Mesenchymal stem cell (in vitro differentiated cells and primary cell): ENCODE results near the gene CADM1.

Experiments
- DNase-seq: peaks from one replicate; pipeline ENCODE4 v3.0.0-alpha.2; 2013
- H2AFZ ChIP-seq: one replicate; pipeline ENCODE4 v1.6.1; 2013; ENCODE audit warnings: low read depth, mild to moderate bottlenecking, control low read depth, inconsistent platforms, low read length, moderate library complexity
- H2AK5ac ChIP-seq: 2 replicates; pipeline ENCODE4 v1.6.1; 2013; ENCODE audit warnings: low read length, moderate library complexity, mild to moderate bottlenecking, inconsistent platforms; ENCODE audit not compliant: severe bottlenecking
- H2BK120ac ChIP-seq: one replicate; pipeline ENCODE4 v1.6.1; 2013; ENCODE audit warnings: low read depth, mild to moderate bottlenecking, inconsistent platforms, low read length, moderate library complexity
- H2BK12ac ChIP-seq, 2 experiments: one replicate each; pipeline ENCODE4 v1.6.1; 2013; ENCODE audit warnings: inconsistent platforms in 2 of 2, low read length in 2 of 2, mild to moderate bottlenecking in 2 of 2, moderate library complexity in 2 of 2, control low read depth in 1 of 2
- H2BK15ac ChIP-seq: one replicate; pipeline ENCODE4 v1.6.1; 2013; ENCODE audit warnings: mild to moderate bottlenecking, low read depth, inconsistent platforms; ENCODE audit not compliant: poor library complexity, severe bottlenecking
- H2BK5ac ChIP-seq: 2 replicates; pipeline ENCODE4 v1.6.1; 2013; ENCODE audit warnings: low read depth, mild to moderate bottlenecking, low read length, control low read depth, inconsistent platforms; ENCODE audit not compliant: poor library complexity, severe bottlenecking
- H3K14ac ChIP-seq, 2 experiments: one replicate each; pipeline ENCODE4 v1.6.1; 2013; ENCODE audit warnings: inconsistent platforms in 2 of 2, low read length in 2 of 2, control low read depth in 1 of 2, mild to moderate bottlenecking in 1 of 2, moderate library complexity in 1 of 2
- H3K18ac ChIP-seq, 2 experiments: one replicate each; pipeline ENCODE4 v1.6.1; 2013; ENCODE audit warnings: inconsistent platforms in 2 of 2, low read length in 2 of 2, control low read depth in 1 of 2, low read depth in 1 of 2, mild to moderate bottlenecking in 1 of 2
- H3K23ac ChIP-seq, 2 experiments: one replicate each; pipeline ENCODE4 v1.6.1; 2013; ENCODE audit warnings: inconsistent platforms in 2 of 2, low read length in 2 of 2, mild to moderate bottlenecking in 2 of 2, moderate library complexity in 2 of 2, control low read depth in 1 of 2
- H3K27ac ChIP-seq: 2 replicates; pipeline ENCODE4 v1.5.1; 2013; ENCODE audit warnings: mild to moderate bottlenecking, moderate library complexity, low read length, control low read depth, inconsistent platforms; ENCODE audit not compliant: poor library complexity, severe bottlenecking
- H3K27me3 ChIP-seq, 2 experiments: 2 replicates each; pipeline versions ENCODE4 v1.6.1 to v1.7.0; 2013; ENCODE audit warnings: low read length in 2 of 2, mild to moderate bottlenecking in 2 of 2, moderate library complexity in 2 of 2, control low read depth in 1 of 2, inconsistent platforms in 1 of 2; ENCODE audit not compliant: control insufficient read depth in 1 of 2, insufficient read depth in 1 of 2
- H3K36me3 ChIP-seq, 2 experiments: 2 replicates each; pipeline versions ENCODE4 v1.6.1 to v1.7.0; 2013; ENCODE audit warnings: low read length in 2 of 2, control low read depth in 1 of 2, inconsistent platforms in 1 of 2, low read depth in 1 of 2, mild to moderate bottlenecking in 1 of 2; ENCODE audit not compliant: insufficient read depth in 2 of 2, control insufficient read depth in 1 of 2
- H3K4ac ChIP-seq, 2 experiments: one replicate each; pipeline ENCODE4 v1.6.1; 2013; ENCODE audit warnings: inconsistent platforms in 2 of 2, low read length in 2 of 2, mild to moderate bottlenecking in 2 of 2, moderate library complexity in 2 of 2, control low read depth in 1 of 2, low read depth in 1 of 2
- H3K4me1 ChIP-seq: 2 replicates; pipeline ENCODE4 v1.6.1; 2013; ENCODE audit warnings: low read depth, low read length, control low read depth; ENCODE audit not compliant: control insufficient read depth, insufficient read depth
- H3K4me2 ChIP-seq: 2 replicates; pipeline ENCODE4 v1.6.1; 2013; ENCODE audit warnings: low read length, mild to moderate bottlenecking, inconsistent platforms; ENCODE audit not compliant: poor library complexity, severe bottlenecking
- H3K4me3 ChIP-seq, 2 experiments: 2 replicates each; pipeline versions ENCODE4 v1.5.1 to v1.7.0; 2013; ENCODE audit warnings: low read length in 2 of 2, mild to moderate bottlenecking in 2 of 2, control low read depth in 1 of 2, low read depth in 1 of 2; ENCODE audit not compliant: insufficient read depth in 1 of 2
- H3K79me1 ChIP-seq: replicated peaks from 2 replicates; pipeline ENCODE4 v1.6.1; 2013; ENCODE audit warnings: mild to moderate bottlenecking, control low read depth, low read length, inconsistent platforms; ENCODE audit not compliant: poor library complexity, severe bottlenecking
- H3K9ac ChIP-seq: 2 replicates; pipeline ENCODE4 v1.7.0; 2013; ENCODE audit warnings: mild to moderate bottlenecking, low read length, moderate library complexity
- H3K9me3 ChIP-seq: 2 replicates; pipeline ENCODE4 v1.7.0; 2013; ENCODE audit warnings: mild to moderate bottlenecking, low read length; ENCODE audit not compliant: control insufficient read depth
- H4K8ac ChIP-seq: one replicate; pipeline ENCODE4 v1.6.1; 2013; ENCODE audit warnings: inconsistent platforms, mild to moderate bottlenecking, low read length, moderate library complexity
- H4K91ac ChIP-seq: one replicate; pipeline ENCODE4 v1.6.1; 2013; ENCODE audit warnings: mild to moderate bottlenecking, low read length, inconsistent platforms
- WGBS: methylation state at CpG from one replicate; pipeline ENCODE4 v1.1.7; 2013; ENCODE audit warnings: mixed read lengths; 5-methylcytosine and 5-hydroxymethylcytosine counted together

CADM1 gene

DNA sequence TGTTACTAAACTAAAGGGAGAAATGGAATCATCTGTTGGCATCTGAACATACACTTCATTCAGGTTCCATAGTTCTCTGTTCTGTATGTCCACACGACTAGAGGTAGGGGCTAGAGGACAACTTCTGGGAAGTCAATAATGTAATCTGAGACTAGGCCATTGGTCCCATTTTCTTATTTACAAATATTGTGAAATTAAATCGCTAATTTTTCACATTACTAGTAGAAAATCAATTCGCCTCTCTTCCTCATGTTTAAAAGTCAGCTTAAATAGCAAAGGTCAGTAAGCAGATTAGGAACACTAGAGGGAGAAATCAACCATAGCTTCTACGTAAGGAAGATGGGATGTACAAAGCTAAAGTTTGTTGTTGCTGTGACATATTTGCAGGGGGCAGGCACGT is 59.7 kb downstream of the CADM1 start:
- H2BK12ac ChIP-seq: no peak overlapping the region
- no peak overlapping the region for H4K8ac ChIP-seq

DNA sequence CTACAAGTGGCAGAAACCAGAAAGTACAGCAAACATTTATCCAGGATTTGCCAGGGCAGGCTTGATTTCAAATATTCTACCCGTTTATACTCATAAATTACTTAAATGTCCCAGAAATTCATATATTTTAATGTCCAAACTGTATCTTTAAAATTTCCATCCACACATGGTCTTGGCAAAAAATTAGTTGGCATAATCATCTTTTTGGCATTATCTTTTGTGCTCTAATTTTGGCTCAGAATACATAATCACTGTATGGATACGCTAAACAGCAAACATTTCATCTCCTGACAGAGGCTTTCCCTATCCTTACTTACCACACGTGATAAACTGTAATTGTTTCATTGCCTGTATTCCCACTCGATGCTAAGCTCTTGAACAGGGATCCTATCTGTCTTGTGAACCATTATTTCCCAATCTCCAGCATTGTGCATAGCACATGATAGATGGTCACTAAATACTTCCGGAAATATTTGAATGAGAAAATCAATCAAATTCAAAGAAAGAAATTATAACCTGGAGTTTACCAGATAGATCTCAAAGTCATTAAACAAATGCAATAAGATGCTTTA is 64.2 kb downstream of the CADM1 start:
- Histone ChIP-seq H3K4ac (no peak overlapping the region), H3K18ac (no peak overlapping the region), H3K9ac (no peak overlapping the region), H3K4me1 (peaks cover 2% of the 10 kb centered on the region), H3K27ac (no peak overlapping the region), H3K79me1 (peaks cover 23% of the 10 kb centered on the region), H3K9me3 (no peaks in the 10 kb centered on the region), H2AFZ (no peak overlapping the region), H2BK15ac (no peak overlapping the region), H4K91ac (no peak overlapping the region), H2BK5ac (no peak overlapping the region), H3K36me3 (no peaks in the 10 kb centered on the region), H2BK120ac (no peak overlapping the region), H4K8ac (no peak overlapping the region), H2AK5ac (no peak overlapping the region), H3K4me2 (no peak overlapping the region), H3K14ac (no peak overlapping the region), H2BK12ac (no peak overlapping the region), H3K4me3 (no peak overlapping the region), H3K23ac (no peak overlapping the region), H3K27me3 (no peaks in the 10 kb centered on the region)
- 81% methylated on average over 4 of the region's 5 CpGs for WGBS
- DNase-seq: no peak

More for the DNA sequence above, 59.7 kb downstream of the CADM1 start:
- Histone ChIP-seq H3K23ac (no peak overlapping the region), H3K9me3 (peaks cover 13% of the 10 kb centered on the region), H3K4ac (no peak overlapping the region), H2AK5ac (no peak overlapping the region), H3K27ac (no peak overlapping the region), H3K36me3 (peaks cover 0 to 7% of the 10 kb centered on the region in 2 experiments), H3K27me3 (no peaks in the 10 kb centered on the region), H3K9ac (no peak overlapping the region), H3K4me2 (no peak overlapping the region), H2AFZ (no peak overlapping the region), H3K18ac (no peak overlapping the region), H3K4me1 (no peaks in the 10 kb centered on the region), H2BK15ac (no peak overlapping the region), H2BK120ac (no peak overlapping the region), H3K4me3 (no peak overlapping the region), H2BK5ac (no peak overlapping the region), H3K79me1 (peaks cover 30% of the 10 kb centered on the region), H4K91ac (no peak overlapping the region), H3K14ac (no peak overlapping the region)
- WGBS: 94% methylated on average over 1 of the region's 5 CpGs
- DNase-seq: no peak

DNA sequence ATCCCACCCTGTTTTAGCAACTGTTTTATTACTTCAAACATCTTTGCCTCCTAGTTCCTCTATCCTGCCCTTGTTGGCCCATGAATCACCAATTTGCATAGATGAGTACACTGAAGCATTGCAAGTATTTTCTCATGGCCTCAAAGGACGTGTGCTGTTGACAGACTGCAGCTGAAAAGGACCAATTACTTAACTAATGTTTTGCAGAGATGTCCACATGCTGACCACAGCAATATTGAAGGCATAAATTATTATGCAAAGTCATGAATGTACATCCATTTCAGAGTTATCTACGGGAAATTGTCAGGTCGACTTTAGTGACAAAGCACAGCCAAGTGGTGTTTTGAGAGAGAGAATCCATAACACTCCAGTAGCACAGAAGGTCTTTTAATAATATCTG is 64.8 kb downstream of the CADM1 start:
- no peaks in the 10 kb centered on the region for H3K9me3 ChIP-seq
- H3K4me1 ChIP-seq: peaks cover 2% of the 10 kb centered on the region
- H3K18ac ChIP-seq: no peak overlapping the region
- no peak overlapping the region for H3K4me2 ChIP-seq
- H2BK5ac ChIP-seq: no peak overlapping the region
- no peaks in the 10 kb centered on the region for H3K27me3 ChIP-seq
- H2BK15ac ChIP-seq: no peak overlapping the region
- no peak overlapping the region for H2BK120ac ChIP-seq
- H3K36me3 ChIP-seq: no peaks in the 10 kb centered on the region
- no peak overlapping the region for H3K4me3 ChIP-seq
- no peak overlapping the region for H4K91ac ChIP-seq
- no peak overlapping the region for H3K23ac ChIP-seq
- no peak overlapping the region for H2AK5ac ChIP-seq
- H3K9ac ChIP-seq: no peak overlapping the region
- no peak overlapping the region for H3K14ac ChIP-seq
- H2BK12ac ChIP-seq: no peak overlapping the region
- no peak overlapping the region for H4K8ac ChIP-seq
- WGBS: 25% methylated on average over 1 of the region's 3 CpGs
- no peak overlapping the region for H3K27ac ChIP-seq
- DNase-seq: peak; percentile 54
- H3K79me1 ChIP-seq: peaks cover 25% of the 10 kb centered on the region
- no peak overlapping the region for H2AFZ ChIP-seq
- no peak overlapping the region for H3K4ac ChIP-seq

DNA sequence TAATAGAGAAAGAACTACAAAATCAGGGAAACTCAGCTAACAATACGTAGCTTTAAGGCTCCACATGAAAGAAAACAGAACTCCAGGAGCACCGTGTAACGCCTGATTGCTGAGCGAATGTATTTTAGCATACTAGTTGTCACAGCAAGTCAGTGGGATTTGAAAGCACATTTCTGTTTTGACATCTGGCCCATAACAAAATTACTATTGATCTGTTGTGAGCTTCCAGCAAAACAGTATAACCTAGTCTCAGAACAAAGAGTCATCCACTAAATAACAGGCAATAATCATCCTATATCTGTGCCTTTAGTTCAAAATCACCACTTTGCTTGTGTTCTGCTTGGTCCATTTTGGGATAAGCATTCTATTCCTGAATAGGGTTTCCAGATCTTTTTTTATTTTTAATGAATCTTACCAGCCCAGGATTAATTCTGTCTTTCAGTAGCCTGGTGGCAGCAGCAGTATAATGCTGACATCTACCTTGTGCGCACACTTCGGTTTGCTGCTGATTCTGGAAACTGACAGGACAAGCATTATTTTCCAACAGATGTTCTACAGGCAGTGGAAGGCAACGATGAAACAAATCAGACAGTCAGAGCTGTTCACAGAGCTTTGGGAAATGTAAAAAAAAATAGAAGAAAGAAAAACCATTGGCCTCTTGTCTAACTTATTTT is 66.2 kb downstream of the CADM1 start:
- DNase-seq: no peak
- Histone ChIP-seq H2BK5ac (no peak overlapping the region), H3K4me2 (no peak overlapping the region), H3K36me3 (no peaks in the 10 kb centered on the region), H3K27ac (no peak overlapping the region), H4K8ac (no peak overlapping the region), H3K9ac (no peak overlapping the region), H3K23ac (no peak overlapping the region), H4K91ac (no peak overlapping the region), H3K79me1 (peaks cover 31% of the 10 kb centered on the region), H3K4me1 (peaks cover 2% of the 10 kb centered on the region), H3K9me3 (no peaks in the 10 kb centered on the region), H3K4me3 (no peak overlapping the region), H3K14ac (no peak overlapping the region), H3K18ac (no peak overlapping the region), H3K27me3 (no peaks in the 10 kb centered on the region), H2AFZ (no peak overlapping the region), H3K4ac (no peak overlapping the region), H2BK15ac (no peak overlapping the region), H2AK5ac (no peak overlapping the region), H2BK120ac (no peak overlapping the region), H2BK12ac (no peak overlapping the region)
- WGBS: 89% methylated on average over 6 of the region's 7 CpGs
